NCI-H146 (cell line): ENCODE results near the gene TUBB1.

Source experiments
- DNase-seq: peaks from one replicate; lab custom pipeline; 2025; lab: John Stamatoyannopoulos, UW

TUBB1 gene

DNA sequence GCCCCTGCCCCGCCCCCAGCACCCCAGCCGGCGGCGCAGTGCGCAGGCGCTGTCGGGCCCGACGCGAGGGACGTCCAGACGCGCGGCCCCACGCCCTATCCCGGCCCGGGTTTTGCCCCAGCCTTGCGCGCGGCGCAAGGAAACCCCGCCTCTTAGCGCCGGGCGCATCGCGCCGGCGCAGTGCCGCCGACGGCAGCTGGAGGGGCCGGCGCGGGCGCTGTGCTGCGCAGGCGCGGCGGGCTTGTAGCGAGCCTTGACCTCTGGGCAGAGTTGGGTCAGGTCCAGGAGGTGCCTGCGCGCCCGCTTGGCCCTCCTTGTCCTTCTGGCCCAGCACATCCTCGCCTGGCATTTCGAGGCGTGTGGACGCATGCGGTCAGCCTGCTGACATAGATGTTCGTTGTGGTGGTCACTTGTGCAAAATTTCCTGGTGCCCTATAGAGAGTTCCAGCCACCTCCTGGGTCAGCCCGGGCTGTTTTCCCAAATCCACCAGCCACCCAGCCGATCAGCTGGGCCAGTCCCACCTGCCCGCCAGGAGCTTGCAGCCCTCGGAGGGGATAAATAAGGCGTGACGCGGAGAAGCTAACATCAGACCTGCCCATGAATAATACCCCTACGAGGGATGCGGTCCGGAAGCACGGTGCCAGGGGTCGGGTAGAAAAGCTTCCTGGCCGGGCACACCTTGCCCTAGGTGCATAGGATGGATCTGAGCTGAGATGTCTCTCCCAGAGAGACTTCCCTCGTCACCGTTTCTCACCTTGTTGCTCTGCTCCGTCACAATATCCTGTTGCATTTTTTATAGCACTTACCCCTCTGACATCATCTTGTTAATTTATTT, 23.8 kb downstream of the TUBB1 start:
- peak; percentile 96 for DNase-seq

DNA sequence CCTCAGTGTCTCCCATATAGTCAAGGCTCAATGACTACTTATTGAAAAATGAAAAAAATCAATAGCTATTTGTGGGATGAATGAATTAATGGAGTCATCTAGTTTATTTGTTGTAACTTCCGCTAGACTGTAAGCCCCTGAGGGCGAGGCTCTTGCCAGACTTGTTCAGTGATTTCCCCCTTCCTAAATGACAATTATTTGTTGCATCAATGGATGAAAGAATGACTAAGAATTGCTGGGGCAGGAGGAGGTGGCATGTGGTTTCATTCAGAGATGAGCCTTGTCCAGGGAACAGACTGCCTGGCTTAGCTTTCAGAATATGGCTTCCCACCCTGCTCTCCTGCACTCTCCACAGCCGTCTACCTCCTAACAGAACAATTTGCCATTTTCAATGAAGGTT, 24.5 kb downstream of the TUBB1 start:
- DNase-seq: peak; percentile 38

DNA sequence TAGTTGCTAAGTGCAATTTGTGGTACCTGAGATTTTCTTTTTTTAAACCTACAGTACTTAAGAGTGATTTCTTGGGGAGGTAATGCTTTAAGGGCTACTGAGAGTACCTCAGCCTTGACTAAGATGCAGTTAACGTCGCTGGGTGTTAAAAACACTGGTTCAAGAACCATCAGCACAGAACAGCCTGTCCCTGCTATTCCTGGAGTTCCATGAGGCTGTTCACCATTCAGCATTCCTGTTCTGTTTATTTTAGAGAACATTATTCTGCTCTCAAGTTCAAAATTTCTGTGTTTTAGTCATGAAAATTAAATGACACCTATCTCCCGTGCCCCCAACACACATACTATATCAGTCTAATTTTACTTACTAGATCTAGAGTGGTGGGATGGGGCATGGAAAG, 25.1 kb downstream of the TUBB1 start:
- no peak for DNase-seq

DNA sequence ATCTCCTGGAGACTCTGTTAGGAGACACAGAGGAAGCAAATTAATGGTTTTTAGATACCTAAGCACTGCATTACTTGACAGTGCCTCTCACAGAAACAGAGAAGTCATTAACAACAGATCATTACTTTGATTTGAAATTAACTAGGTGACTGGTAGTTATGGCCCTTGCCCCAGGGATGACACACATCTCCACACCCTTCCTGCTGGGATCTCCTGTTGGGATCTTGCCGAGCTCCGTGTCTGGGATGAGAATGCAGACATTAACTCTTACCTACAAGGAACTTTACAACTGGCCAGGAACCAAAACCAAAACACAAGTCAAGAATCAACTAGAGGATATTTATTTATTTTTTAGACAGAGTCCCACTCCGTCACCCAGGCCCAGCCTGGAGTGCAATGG, 25.6 kb downstream of the TUBB1 start:
- DNase-seq: no peak

DNA sequence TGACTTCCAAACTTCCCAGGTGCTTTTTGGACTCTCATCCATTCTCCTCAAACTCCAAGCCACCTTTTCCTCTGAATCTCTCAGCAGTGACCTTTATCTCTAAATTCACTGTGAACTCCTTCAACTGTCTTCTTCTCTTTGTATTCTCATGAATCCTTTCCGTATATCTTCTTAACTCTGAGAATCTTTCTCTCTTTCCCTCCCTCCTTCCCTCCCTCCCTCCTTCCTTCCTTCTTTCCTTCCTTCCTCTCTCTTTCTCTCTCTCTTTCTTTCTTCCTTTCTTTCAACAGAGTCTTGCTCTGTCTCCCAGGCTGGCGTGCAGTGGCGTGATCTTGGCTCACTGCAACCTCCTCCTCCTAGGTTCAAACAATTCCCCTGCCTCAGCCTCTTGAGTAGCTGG, 27.6 kb downstream of the TUBB1 start:
- DNase-seq: no peak

- DNase-seq: no peak
Measured at GRCh38 chr20:59047938-59048680, 28.9 kb downstream of the TUBB1 start.

- DNase-seq: no peak
Measured at GRCh38 chr20:59048681-59049030, 29.4 kb downstream of the TUBB1 start.

DNA sequence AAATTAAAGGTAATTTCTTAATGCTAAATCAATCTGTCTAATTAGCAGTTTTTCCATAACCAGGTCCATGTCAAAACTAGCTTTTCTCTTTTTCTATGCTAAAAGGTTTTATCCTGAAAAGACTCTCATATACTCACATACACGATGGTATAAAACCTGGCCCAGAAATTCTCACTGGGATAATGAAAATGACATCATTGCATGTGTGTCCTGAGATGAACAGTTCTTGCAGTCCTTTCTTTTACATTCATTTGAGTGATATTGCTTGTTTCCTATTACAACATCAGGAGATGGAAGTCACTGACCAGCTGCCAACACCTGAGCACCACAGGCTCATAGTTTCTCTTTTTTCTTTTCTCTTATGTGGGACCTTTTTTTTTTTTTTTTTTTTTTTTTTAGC, 31.2 kb downstream of the TUBB1 start:
- no peak for DNase-seq

DNA sequence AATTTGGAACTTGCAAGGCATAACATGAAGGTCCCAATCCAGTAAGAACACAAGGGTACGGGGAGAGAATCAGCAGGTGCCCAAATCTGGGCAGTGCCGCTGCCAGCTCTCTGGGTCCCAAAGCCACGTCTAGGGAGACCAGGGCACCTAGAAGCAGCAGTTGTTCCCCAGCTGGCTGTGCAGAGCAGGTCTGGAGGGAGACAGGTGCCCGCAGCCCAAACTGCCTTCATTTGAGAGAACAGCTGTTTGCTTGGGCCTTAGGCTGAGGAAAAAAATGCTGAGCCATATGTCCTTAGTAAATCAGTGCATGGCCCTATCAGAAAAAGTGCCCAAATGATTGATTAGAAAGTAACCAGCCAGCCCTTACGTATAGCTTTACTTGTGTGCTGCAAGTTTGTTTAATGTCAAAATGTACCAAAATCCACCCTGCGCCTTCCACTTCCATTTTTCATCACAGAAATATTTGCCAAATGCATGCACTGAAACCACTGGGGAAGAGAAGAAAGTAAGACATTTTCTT, 32.5 kb downstream of the TUBB1 start:
- peak; percentile 3 for DNase-seq

GRCh38 chr20:59055302-59055701, 36.1 kb downstream of the TUBB1 start:
- peak; percentile 8 for DNase-seq

DNA sequence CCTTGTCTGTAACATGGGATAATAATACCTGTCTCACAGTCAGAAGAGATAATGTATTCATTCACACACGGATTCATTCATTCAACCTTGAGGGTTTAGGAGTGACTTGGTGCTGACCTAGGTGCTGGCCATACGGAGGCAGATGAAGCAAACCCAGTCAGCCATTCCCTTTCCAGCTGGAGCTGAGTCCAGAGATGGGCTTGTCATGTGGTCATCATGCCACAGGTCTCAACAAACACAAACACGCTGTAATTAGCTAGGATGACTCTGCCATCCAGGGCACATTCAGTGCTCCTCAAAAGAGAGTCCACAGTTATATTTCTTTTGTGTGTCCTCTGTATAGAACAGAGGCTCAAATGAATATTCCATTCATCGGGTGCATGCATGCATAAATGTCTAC, 42.9 kb downstream of the TUBB1 start:
- peak; percentile 85 for DNase-seq

GRCh38 chr20:59063358-59064213, 44.4 kb downstream of the TUBB1 start:
- peak; percentile 76 for DNase-seq

- DNase-seq: peak; percentile 89
Measured at GRCh38 chr20:59064214-59064722, 45.0 kb downstream of the TUBB1 start.

DNA sequence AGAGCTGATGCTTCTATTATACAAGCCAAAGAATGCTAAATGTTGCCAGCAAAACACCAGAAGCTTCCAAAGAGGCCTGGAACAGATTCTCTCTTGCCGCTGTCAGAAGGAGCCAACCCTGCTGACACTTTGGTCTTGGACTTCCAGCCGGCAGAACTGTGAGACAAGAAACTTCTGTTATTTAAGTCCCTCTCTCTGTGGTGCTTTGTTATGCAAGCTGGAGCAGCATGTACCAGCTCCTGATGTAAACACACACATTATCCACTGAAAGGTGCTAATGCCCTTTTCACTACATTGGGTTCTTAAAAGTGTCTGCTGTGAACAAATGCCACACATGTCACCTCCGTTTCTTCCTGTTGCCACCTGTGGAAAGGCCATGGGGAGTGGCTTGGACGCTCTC, 49.3 kb downstream of the TUBB1 start:
- DNase-seq: no peak

- DNase-seq: no peak
Measured at GRCh38 chr20:59069026-59069425, 49.8 kb downstream of the TUBB1 start.

GRCh38 chr20:59071216-59071615, 52.0 kb downstream of the TUBB1 start:
- no peak for DNase-seq

GRCh38 chr20:59073582-59073981, 54.4 kb downstream of the TUBB1 start:
- DNase-seq: no peak

DNA sequence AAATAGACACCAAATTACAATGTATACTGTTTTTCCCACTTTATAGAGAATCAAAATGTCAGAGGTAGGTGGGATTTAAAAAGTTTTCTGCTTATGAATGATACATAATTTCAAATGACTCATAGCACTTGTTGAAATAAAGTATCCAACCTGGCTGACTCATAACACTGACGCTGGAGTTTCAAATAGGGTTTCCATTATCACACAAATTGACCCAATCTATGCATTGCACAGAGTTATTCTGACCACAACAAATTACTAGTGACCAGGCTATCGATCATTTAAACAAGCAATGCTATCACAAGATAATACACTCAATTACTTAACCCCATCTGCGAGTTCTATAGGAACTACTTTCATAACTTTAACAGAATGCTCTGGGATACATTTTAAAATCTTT, 55.2 kb downstream of the TUBB1 start:
- no peak for DNase-seq

GRCh38 chr20:59075934-59076508, 56.8 kb downstream of the TUBB1 start:
- no peak for DNase-seq
